GM20000 (cell line): ENCODE data around the gene SCG2.

Experiments
- DNase-seq: peaks from one replicate; pipeline ENCODE4 v3.0.0; 2012; ENCODE audit warnings: low spot score
- CTCF ChIP-seq: IDR thresholded peaks from 2 replicates; pipeline ENCODE4 v1.5.1; 2012; ENCODE audit warnings: mild to moderate bottlenecking, control low read depth; ENCODE audit errors: extremely low read depth, missing control alignments

Gene SCG2

GRCh38 chr2:223558970-223559369 lies 43.2 kb downstream of the SCG2 start:
- no peak for DNase-seq
- no peak for TF ChIP-seq CTCF

GRCh38 chr2:223554923-223555322 lies 47.2 kb downstream of the SCG2 start:
- TF ChIP-seq CTCF: no peak
- DNase-seq: no peak

GRCh38 chr2:223549215-223549614 lies 52.9 kb downstream of the SCG2 start:
- no peak for TF ChIP-seq CTCF
- DNase-seq: no peak

- DNase-seq: no peak
- TF ChIP-seq CTCF: no peak
Observed at GRCh38 chr2:223548194-223548593, 54.0 kb downstream of the SCG2 start.
